ENCODE results near the gene ANAPC1. TPM values are rescaled to one million over a fixed set of nuclear protein-coding genes. Genes with fewer than 3 reads are reported as not detected.

Gene ANAPC1
- total RNA-seq, 1 donor: 61.1 TPM

GRCh38 chr2:111924617-111925107, 40.7 kb upstream of the ANAPC1 start:
- no peak for DNase-seq (ENCODE audit: low read depth)
- no peak for TF ChIP-seq CTCF (IDR thresholded peaks at IDR 0.05; ENCODE audit: insufficient read depth, low read length)
- H3K4me3 ChIP-seq (ENCODE audit: low read depth, low read length): no peak overlapping the region

- no peak for TF ChIP-seq CTCF (IDR thresholded peaks at IDR 0.05; ENCODE audit: insufficient read depth, low read length)
- H3K4me3 ChIP-seq (ENCODE audit: low read depth, low read length): no peak overlapping the region
- peak; percentile 55 for DNase-seq (ENCODE audit: low read depth)
These were observed 39.3 kb upstream of the ANAPC1 start for GRCh38 chr2:111923276-111923804.

- no peak for DNase-seq (ENCODE audit: low read depth)
- no peak overlapping the region for H3K4me3 ChIP-seq (ENCODE audit: low read depth, low read length)
- no peak for TF ChIP-seq CTCF (IDR thresholded peaks at IDR 0.05; ENCODE audit: insufficient read depth, low read length)
These were observed 36.0 kb upstream of the ANAPC1 start for GRCh38 chr2:111919794-111920608.

GRCh38 chr2:111919365-111919764, 35.4 kb upstream of the ANAPC1 start:
- peak; percentile 11 for TF ChIP-seq CTCF (IDR thresholded peaks at IDR 0.05; ENCODE audit: insufficient read depth, low read length)
- no peak overlapping the region for H3K4me3 ChIP-seq (ENCODE audit: low read depth, low read length)
- no peak for DNase-seq (ENCODE audit: low read depth)

- TF ChIP-seq CTCF (IDR thresholded peaks at IDR 0.05; ENCODE audit: insufficient read depth, low read length): no peak
- H3K4me3 ChIP-seq (ENCODE audit: low read depth, low read length): no peak overlapping the region
- peak; percentile 97 for DNase-seq (ENCODE audit: low read depth)
These were observed 34.4 kb upstream of the ANAPC1 start for GRCh38 chr2:111918383-111918806.

- TF ChIP-seq CTCF (IDR thresholded peaks at IDR 0.05; ENCODE audit: insufficient read depth, low read length): no peak
- no peak for DNase-seq (ENCODE audit: low read depth)
These were observed 33.1 kb upstream of the ANAPC1 start for GRCh38 chr2:111917106-111917505.

More at GRCh38 chr2:111917106-111917505, 33.1 kb upstream of the ANAPC1 start:
- no peak overlapping the region for H3K4me3 ChIP-seq (ENCODE audit: low read depth, low read length)
